SW480 (cell line): ENCODE data around the gene MAST4.
"Not testable (repeated sequence)": the region's sequence is repeated elsewhere in the genome, so short reads cannot be mapped to it uniquely, and the experiment has no call there.

Experiments
- DNase-seq: peaks from one replicate; pipeline ENCODE4 v3.0.0-alpha.2; 2016; ENCODE audit warnings: low spot score

Gene MAST4

GRCh38 chr5:67163863-67164595 is 567.8 kb downstream of the MAST4 start:
- no peak for DNase-seq

- no peak for DNase-seq
Measured at GRCh38 chr5:67164856-67165525, 568.8 kb downstream of the MAST4 start.

GRCh38 chr5:67165526-67166459 is 569.6 kb downstream of the MAST4 start:
- peak; percentile 83 for DNase-seq

GRCh38 chr5:67166460-67167285 is 570.5 kb downstream of the MAST4 start:
- DNase-seq, result peak; percentile 49

GRCh38 chr5:67168069-67168468 is 571.9 kb downstream of the MAST4 start:
- DNase-seq, result no peak

GRCh38 chr5:67170767-67171166 is 574.6 kb downstream of the MAST4 start:
- no peak for DNase-seq

- DNase-seq, result not testable (repeated sequence)
Measured at GRCh38 chr5:67173351-67173750, 577.2 kb downstream of the MAST4 start.

- no peak for DNase-seq
Measured at GRCh38 chr5:67173959-67174358, 577.8 kb downstream of the MAST4 start.

- DNase-seq, result no peak
Measured at GRCh38 chr5:67176936-67177335, 580.7 kb downstream of the MAST4 start.

GRCh38 chr5:67178085-67178484 is 581.9 kb downstream of the MAST4 start:
- no peak for DNase-seq

- DNase-seq, result no peak
Measured at GRCh38 chr5:67178966-67179365, 582.8 kb downstream of the MAST4 start.

- no peak for DNase-seq
Measured at GRCh38 chr5:67179697-67180361, 583.6 kb downstream of the MAST4 start.

GRCh38 chr5:67181648-67182221 is 585.5 kb downstream of the MAST4 start:
- DNase-seq, result no peak

GRCh38 chr5:67182301-67182790 is 586.2 kb downstream of the MAST4 start:
- peak; percentile 42 for DNase-seq

GRCh38 chr5:67183859-67184258 is 587.7 kb downstream of the MAST4 start:
- DNase-seq, result no peak

- no peak for DNase-seq
Measured at GRCh38 chr5:67187006-67187715, 591.0 kb downstream of the MAST4 start.

GRCh38 chr5:67188274-67189078 is 592.3 kb downstream of the MAST4 start:
- no peak for DNase-seq

GRCh38 chr5:67189079-67189354 is 592.8 kb downstream of the MAST4 start:
- DNase-seq, result no peak

GRCh38 chr5:67189931-67190330 is 593.7 kb downstream of the MAST4 start:
- DNase-seq, result no peak
